DND-41 (cell line): Measurements from ENCODE around the gene LRRC59.

Source experiments
- ATAC-seq: fragments of 200-7000 bp; cut with Tn5 transposase; 3 replicates; pipeline ENCODE4 v1.9.1; 2021; ENCODE audit warnings: low read depth; ENCODE audit not compliant: insufficient read depth
- DNase-seq: peaks from one replicate; pipeline ENCODE4 v3.0.0-alpha.2; 2020
- H2AFZ ChIP-seq: 2 replicates; pipeline ENCODE4 v1.6.0; 2012; ENCODE audit warnings: low read depth, low read length
- H3K27ac ChIP-seq: 2 replicates; pipeline ENCODE4 v1.5.1; 2012; ENCODE audit warnings: low read length, inconsistent platforms
- H3K27me3 ChIP-seq: fragments of 200-600 bp; sonication (generic); 2 replicates; pipeline ENCODE4 v1.6.0; 2012; ENCODE audit warnings: low read length, mild to moderate bottlenecking, inconsistent platforms; ENCODE audit not compliant: insufficient read depth, poor library complexity
- H3K36me3 ChIP-seq: 2 replicates; pipeline ENCODE4 v1.5.1; 2012; ENCODE audit warnings: low read length, inconsistent platforms; ENCODE audit not compliant: insufficient read depth
- H3K4me1 ChIP-seq: 2 replicates; pipeline ENCODE4 v1.5.1; 2012; ENCODE audit warnings: mild to moderate bottlenecking, low read length; ENCODE audit not compliant: insufficient read depth
- H3K4me2 ChIP-seq: 2 replicates; pipeline ENCODE4 v1.6.0; 2012; ENCODE audit warnings: mild to moderate bottlenecking, moderate library complexity, low read length, inconsistent platforms; ENCODE audit not compliant: insufficient read depth
- H3K4me3 ChIP-seq, 2 experiments: fragments of 200-600 bp in 1 of 2; shearing (Covaris generic) in 1 of 2; 2 replicates each; pipeline ENCODE4 v1.5.1; 2012 to 2016; ENCODE audit warnings: inconsistent platforms in 2 of 2, low read length in 2 of 2, mild to moderate bottlenecking in 2 of 2, low read depth in 1 of 2, moderate library complexity in 1 of 2
- H3K79me2 ChIP-seq: 2 replicates; pipeline ENCODE4 v1.6.0; 2012; ENCODE audit warnings: low read length, inconsistent platforms; ENCODE audit not compliant: insufficient read depth
- H3K9ac ChIP-seq: 2 replicates; pipeline ENCODE4 v1.6.0; 2012; ENCODE audit warnings: low read depth, mild to moderate bottlenecking, inconsistent platforms, low read length, moderate library complexity
- H3K9me3 ChIP-seq: 2 replicates; pipeline ENCODE4 v1.5.1; 2012; ENCODE audit warnings: low read length, moderate library complexity, mild to moderate bottlenecking, inconsistent platforms; ENCODE audit not compliant: insufficient read depth, severe bottlenecking
- H4K20me1 ChIP-seq: 2 replicates; pipeline ENCODE4 v1.6.0; 2012; ENCODE audit warnings: low read length; ENCODE audit not compliant: insufficient read depth
- EZH2 ChIP-seq: IDR thresholded peaks from 3 replicates; pipeline ENCODE4 v1.6.1; 2012; ENCODE audit warnings: borderline replicate concordance, low read depth, mild to moderate bottlenecking, moderate library complexity, low read length, inconsistent platforms; ENCODE audit not compliant: severe bottlenecking
- TF ChIP-seq, protein P1 (sequence below): IDR thresholded peaks from 2 replicates; pipeline ENCODE4 v1.5.1; 2012; ENCODE audit warnings: borderline replicate concordance, low read length, moderate library complexity, mild to moderate bottlenecking; ENCODE audit not compliant: poor library complexity, severe bottlenecking; ENCODE audit errors: extremely low read depth

The LRRC59 gene

DNA sequence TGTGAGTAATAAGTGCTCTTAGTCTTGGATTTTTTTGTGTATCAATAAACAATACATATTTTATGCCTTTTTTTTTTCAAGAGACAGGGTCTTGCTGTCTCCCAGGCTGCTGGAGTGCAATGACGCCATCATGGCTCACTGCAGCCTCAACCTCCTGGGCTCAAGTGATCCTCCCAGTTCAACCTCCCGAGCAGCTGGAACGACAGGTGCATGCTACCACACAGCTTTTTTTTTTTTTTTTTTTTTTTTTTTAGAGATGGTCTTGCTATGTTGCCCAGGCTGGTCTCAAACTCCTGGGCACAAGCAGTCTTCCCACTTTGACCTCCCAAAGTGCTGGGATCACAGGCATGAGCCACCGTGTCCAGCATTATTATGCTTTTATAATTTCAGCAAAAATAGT lies 41.7 kb upstream of the LRRC59 start:
- Histone ChIP-seq H3K4me1 (no peaks in the 10 kb centered on the region), H3K4me2 (no peak overlapping the region), H3K9me3 (no peaks in the 10 kb centered on the region), H3K36me3 (peaks cover 15% of the 10 kb centered on the region; the same call in 1 of the 2 replicates), H3K79me2 (peaks cover 10% of the 10 kb centered on the region; the same call in 1 of the 2 replicates), H3K4me3 (no peak overlapping the region), H3K27ac (no peak overlapping the region), H2AFZ (no peak overlapping the region), H3K9ac (no peak overlapping the region), H3K27me3 (no peaks in the 10 kb centered on the region), H4K20me1 (peaks cover 9% of the 10 kb centered on the region; the same call in 1 of the 2 replicates)
- TF ChIP-seq, protein P1, sequence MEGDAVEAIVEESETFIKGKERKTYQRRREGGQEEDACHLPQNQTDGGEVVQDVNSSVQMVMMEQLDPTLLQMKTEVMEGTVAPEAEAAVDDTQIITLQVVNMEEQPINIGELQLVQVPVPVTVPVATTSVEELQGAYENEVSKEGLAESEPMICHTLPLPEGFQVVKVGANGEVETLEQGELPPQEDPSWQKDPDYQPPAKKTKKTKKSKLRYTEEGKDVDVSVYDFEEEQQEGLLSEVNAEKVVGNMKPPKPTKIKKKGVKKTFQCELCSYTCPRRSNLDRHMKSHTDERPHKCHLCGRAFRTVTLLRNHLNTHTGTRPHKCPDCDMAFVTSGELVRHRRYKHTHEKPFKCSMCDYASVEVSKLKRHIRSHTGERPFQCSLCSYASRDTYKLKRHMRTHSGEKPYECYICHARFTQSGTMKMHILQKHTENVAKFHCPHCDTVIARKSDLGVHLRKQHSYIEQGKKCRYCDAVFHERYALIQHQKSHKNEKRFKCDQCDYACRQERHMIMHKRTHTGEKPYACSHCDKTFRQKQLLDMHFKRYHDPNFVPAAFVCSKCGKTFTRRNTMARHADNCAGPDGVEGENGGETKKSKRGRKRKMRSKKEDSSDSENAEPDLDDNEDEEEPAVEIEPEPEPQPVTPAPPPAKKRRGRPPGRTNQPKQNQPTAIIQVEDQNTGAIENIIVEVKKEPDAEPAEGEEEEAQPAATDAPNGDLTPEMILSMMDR, result no peak
- no peak for TF ChIP-seq EZH2
- ATAC-seq, result no peak
- no peak for DNase-seq

DNA sequence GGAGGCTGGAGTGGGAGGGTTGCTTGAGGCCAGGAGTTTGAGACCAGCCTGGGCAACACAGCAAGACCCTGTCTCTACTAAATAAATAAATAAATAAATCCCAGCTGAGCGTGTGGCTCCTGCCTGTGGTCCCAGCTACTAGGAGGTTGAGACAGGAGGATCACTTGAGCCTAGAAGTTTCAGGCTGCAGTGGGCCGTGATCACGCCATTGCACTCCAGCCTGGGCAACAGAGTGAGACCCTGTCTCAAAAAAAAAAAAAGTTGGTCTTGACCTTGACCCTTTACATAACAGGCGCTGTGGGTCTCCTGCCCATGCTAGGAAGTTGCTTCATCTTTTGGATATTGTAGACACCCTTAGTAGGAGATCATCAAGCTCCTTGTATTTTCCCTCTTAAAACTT lies 40.1 kb upstream of the LRRC59 start:
- H3K4me3 ChIP-seq, result no peak overlapping the region
- no peak overlapping the region for H3K4me2 ChIP-seq
- ATAC-seq, result no peak
- peaks cover 15% of the 10 kb centered on the region; the same call in 1 of the 2 replicates for H3K36me3 ChIP-seq
- H2AFZ ChIP-seq, result no peak overlapping the region
- no peaks in the 10 kb centered on the region for H3K27me3 ChIP-seq
- peaks cover 12% of the 10 kb centered on the region; the same call in 1 of the 2 replicates for H3K79me2 ChIP-seq
- H3K9ac ChIP-seq, result no peak overlapping the region
- DNase-seq, result no peak
- no peaks in the 10 kb centered on the region for H3K9me3 ChIP-seq
- TF ChIP-seq, protein P1, result no peak
- TF ChIP-seq EZH2, result no peak
- H4K20me1 ChIP-seq, result peaks cover 13% of the 10 kb centered on the region; the same call in 1 of the 2 replicates
- H3K4me1 ChIP-seq, result no peaks in the 10 kb centered on the region
- H3K27ac ChIP-seq, result no peak overlapping the region

DNA sequence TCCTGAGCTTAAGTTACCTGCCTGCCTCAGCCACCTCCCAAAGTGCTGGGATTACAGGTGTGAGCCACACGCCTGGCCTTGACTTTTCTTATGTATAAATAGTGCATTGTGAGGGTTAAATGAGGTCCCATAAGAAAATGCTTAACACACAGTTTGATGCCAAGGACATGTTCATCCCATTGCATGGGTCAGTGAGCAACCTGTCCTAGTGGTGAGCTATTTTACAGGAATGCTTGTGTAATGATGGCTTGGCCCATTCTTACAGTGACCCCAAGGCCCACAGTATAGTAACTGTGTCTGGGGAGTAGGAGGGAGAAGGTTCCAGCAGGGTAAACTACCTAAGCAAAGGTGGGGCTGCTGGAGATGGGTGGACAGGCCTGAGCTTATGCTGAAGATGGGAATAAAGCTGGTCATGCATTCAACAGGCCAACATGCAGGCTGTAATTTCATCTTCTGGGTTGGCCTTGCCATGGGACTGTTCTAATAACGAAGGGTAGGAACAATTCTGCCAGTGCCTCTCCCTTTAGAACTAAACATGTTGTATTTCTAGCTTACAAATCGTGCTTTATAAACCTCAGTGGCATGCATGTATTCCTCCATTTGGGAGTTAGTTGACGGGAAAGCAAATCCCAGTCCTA lies 34.9 kb upstream of the LRRC59 start:
- no peak for ATAC-seq
- no peaks in the 10 kb centered on the region for H3K27me3 ChIP-seq
- H2AFZ ChIP-seq, result no peak overlapping the region
- H3K4me2 ChIP-seq, result no peak overlapping the region
- peaks cover 5% of the 10 kb centered on the region for H3K36me3 ChIP-seq
- peaks cover 9% of the 10 kb centered on the region for H3K4me1 ChIP-seq
- no peak for DNase-seq
- no peak overlapping the region for H3K27ac ChIP-seq
- no peaks in the 10 kb centered on the region for H3K9me3 ChIP-seq
- H3K9ac ChIP-seq, result no peak overlapping the region
- no peak overlapping the region for H3K4me3 ChIP-seq
- peaks cover 14% of the 10 kb centered on the region; the same call in 1 of the 2 replicates for H4K20me1 ChIP-seq
- TF ChIP-seq, protein P1, result no peak
- no peak for TF ChIP-seq EZH2
- peaks cover 28% of the 10 kb centered on the region for H3K79me2 ChIP-seq
